Fibroblast of skin of right biceps (primary cell): ENCODE data around the gene DOK4.

Experiments used
- DNase-seq: peaks from one replicate; pipeline ENCODE4 v3.0.0-alpha.2; 2013

Gene DOK4

DNA sequence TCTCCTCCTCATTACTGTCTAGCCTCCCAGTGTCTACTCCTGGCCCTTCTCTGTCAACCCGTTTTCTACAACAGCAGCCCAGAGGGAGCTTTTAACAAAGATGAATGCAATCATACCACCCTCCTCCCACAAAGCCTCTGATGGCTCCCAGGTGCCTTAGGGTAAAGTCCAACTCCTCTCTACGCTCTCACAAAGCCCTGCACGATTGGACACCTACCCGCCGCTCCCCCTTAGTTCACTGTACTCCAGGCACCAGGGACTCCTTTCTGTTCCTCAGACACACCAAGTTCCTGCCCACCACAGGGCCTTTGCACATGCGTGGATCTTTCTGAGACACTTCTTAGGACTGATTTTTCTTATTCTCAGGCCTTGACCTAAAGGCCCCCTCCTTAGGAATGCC is 32.6 kb upstream of the DOK4 start:
- no peak for DNase-seq

DNA sequence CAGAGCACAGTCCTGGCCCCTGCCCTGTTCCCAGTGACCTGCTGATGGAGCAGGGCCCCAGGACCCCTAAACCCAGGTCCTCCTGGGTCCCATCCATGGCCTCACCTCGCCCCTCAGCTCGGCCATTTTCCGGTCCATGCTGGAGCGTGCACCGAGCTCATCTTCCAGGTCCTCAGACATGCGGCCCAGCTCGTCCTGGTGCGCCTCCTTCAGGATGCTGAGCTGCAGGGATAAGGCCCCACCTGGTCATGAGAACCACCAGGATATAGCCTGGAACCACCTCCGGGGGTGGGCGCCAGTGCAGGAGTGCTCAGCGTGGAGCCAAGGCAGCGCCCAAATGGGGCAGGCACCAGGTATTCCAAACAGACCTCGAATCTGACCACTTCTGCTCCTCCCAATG is 32.2 kb upstream of the DOK4 start:
- no peak for DNase-seq

DNA sequence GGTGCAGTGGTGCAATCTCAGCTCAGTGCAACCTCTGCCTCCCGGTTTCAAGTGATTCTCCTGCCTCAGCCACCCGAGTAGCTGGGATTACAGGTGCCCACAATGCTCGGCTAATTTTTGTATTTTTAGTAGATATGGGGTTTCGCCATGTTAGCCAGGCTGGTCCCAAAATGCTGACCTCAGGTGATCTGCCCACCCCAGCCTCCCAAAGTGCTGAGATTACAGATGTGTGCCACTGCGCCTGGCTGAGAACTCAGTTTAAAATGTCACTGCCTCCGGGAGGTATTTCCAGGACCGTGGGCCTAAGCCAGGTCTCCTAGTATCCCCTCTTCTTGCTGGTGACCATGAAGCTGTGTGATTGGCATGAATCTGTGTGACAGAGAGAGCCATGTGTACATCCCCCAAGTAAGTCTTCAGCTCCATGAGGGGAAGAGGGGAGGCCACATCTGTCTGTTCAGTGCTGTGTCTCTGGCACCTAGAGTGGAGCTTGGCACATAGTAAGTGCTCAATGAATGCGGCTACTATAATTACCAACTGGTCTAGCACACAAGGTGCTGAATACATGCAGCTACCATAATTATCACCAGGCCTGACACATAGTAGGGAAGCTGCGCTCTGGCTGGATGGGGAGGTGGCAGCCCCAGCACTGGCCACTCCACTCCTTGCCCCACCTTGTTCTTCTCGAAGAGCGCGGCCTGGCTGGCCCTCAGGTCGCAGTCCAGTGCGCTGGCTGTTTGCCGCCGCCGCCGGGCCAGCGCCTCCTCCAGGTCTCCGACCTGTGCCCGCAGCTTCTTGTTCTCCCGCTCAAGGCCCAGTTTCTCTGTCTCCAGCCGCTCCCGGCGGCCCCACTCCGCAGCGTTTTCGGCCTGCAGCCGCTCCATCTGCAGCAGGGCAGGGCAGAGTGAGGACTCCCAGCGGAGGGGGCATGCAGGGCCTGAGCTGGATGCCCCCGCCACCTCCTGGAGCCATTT is 31.4 kb upstream of the DOK4 start:
- no peak for DNase-seq

DNA sequence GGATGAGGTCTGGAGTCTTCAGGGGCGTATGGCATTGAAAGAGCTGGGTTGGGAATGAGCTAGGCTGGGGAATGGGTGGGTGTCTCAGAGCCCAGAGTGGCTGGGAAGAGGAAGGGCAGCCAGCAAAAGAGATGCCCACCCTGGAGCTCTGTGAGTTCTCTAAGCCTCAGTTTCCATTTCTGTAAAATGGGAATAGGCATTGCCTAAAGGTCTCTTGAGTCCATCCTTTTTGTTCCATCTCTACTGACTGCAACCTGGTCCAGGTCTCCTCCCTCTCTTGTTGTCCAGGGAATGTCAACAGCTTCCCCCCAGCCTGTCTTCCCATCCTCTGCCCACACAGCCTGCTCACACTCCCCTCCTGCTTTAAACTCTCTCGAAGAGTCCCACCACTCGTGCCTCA is 30.5 kb upstream of the DOK4 start:
- DNase-seq: no peak

DNA sequence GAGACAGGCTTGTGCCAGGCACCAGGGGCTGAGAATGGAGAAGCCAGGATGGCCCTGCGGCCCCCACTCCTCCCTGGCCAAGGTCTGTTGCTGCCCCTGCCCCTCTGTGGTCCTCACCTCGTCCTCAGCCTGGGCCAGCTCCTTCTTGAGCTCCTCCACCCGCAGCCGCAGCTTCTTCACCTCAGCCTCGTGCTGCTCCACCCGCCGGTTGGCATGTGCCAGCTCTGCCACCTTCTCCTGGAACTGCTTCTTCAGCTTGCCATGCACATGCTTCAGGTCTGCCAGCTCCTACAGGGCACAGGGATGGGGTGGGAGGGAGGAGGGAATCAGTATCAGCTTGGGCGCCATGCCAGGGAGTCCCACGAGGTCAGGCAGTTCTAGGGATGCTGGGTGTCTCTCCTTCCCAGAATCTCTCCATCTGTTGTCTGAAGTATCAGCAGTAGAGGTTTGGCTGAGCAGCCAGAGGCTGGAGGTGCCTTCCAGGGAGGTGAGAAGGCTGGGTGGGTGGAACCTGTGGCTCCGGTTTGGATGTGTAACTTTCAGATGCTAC is 30.0 kb upstream of the DOK4 start:
- no peak for DNase-seq

DNA sequence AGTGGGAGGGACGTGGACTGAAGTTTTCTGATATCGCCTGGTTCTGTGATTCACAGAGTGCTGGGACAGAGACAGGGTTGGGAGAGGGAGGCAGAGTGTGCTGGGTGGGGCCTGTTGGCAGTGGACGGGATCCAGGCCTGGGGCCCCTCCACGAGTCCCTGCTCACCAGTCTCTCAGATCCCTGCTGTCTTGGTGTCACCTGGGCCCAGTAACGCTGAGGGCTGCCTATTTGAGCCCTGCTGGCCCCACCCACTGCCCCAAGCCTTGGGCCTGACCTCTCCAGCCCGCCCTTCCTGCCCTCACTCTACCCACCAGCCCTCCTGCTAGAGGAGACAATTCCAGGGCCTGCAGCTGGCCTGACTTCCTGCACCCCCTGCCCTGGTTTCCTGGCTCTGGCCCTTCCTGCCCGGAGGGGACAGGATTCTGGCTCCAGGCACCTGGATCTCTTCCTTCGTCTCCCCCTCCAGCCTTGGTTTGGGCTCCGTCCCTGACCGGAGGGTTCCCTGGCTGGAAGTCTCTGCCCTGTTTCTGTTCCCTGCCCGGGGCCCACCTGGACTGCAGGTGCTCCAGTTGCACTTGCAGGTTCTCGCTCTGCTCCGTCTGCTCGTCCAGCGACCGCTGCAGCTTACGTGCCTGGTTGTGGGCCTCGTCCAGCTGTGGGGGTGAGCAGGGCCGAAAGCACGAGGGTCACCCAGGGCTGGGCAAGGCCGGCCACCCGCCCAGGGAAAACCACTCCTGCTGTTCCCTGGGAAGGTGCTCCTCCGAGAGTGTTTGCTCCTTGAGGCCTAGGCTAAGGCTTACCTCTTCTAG is 28.7 kb upstream of the DOK4 start:
- DNase-seq: no peak

DNA sequence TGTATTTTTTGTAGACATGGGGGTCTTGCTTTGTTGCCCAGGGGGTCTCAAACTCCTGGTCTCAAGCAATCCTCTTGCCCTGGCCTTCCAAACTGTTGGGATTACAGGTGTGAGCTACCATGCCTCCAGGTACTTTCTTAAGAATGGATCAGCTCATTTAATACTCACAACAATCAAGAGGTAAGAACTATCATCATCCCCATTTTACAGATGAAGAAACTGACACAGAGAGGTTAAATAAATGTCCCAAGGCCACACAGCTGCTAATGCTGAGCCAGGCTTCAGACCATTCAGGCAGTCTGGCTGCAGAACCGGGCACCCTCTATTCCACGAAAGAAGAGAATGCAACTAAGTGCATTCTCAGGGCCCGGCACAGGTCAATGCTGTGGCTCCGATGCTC is 28.1 kb upstream of the DOK4 start:
- DNase-seq: no peak

DNA sequence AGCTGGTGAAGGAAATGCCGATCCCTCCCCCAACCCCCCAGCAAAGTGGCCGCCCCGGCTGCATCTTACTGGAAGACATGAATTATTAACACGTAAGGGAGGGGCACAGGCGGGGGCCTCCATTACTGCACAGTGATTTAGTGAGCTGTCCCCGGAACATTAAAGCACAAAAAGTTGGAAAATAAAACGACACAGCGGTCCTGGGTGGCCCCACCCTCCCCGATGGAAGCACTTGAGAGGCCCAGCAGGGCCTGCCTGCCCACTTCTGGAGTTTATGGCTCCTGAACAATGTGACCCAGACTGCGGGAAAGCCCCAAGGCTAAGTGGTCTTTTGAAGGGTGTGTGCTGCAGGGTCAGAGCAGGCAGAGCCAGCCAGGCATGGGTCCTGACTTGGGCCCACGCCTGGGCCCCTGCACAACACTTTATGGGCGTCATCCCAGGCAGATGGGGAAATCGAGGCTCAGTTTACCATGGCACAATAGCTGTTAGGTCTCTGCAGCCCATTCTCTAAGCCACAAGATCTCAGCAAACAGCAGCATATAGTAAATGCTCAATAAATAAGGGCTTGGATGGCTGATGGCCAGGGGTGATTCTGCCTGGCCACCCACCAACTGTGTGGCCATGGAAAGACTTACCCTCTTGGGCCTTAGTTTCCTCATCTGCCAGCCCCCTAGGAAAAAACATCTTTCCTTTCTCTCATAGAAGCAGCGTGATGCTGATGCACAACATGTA is 27.2 kb upstream of the DOK4 start:
- DNase-seq: peak; percentile 20

DNA sequence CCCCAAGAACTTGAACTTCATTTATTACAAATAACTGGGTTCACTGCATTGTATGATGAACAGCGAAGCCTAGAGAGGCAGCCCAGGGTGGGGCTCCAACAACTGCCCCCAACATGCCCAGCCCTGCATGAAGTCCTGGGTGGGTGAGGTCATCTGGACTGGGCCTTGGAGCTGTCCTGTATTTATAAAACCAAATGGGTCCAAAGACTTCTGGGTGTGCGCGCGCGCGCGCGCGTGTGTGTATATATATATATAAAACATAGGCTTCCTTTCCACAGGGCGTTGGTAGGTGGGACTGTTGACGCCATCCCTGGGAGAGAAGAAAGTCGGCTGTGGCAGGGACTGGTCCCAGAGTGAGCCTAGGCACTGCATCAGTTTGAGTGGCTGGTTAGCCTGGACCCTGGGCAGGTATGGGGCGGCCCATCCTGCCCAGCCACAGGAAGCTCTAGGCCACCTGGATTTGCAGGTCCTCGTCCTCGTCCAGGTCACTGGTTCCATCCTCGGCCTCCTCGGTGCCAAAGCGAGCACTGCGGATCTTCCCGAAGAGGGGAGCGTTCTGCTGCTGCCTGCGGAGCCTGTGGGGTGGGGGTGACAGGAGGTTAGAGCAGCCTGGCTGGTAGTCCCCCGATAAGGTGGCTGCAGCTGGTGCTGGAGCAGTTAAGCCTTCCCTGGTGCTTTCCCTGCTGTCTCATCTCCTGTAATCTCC is 26.2 kb upstream of the DOK4 start:
- DNase-seq: no peak

DNA sequence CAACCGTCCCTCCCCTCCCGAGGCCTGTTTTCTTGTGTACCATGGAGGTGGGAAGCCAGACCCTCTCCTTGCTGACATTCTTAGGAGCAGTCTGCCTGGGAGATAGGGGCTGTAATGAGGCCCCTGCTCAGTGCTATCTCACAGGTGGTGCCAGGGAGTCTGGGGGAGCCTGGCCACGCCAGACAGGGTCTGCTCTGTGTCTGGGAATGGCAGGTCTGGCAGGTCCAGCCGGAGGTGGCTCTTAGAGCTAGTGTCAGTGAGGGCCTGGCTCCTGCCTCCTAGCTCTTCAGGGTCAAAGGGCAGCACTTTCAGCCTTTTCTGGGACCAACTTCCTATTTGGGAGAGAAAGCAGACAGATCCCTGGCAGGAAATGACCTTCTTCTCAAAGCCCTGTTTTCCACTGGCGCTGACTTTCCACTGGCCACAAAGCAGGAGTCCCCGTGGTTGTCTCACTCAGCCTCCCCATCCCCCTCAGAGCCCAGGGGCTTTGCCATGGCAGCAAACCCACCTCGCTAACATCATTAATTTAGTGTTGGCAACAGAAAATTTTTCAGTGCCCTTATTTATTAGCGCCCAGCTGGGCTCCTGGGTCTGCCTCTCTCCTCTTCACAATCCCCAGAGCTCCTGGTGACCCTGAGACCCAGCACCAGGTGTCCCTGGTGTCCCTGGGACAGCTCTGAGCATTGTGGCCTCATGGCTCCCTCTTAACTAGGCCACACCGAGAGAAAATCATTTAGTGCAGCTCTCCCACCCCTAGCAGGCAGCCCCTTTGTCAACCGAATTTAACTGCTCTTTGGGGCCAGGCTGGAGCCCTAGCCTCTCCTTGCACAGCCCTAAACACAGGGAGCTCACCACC is 24.0 kb upstream of the DOK4 start:
- no peak for DNase-seq

DNA sequence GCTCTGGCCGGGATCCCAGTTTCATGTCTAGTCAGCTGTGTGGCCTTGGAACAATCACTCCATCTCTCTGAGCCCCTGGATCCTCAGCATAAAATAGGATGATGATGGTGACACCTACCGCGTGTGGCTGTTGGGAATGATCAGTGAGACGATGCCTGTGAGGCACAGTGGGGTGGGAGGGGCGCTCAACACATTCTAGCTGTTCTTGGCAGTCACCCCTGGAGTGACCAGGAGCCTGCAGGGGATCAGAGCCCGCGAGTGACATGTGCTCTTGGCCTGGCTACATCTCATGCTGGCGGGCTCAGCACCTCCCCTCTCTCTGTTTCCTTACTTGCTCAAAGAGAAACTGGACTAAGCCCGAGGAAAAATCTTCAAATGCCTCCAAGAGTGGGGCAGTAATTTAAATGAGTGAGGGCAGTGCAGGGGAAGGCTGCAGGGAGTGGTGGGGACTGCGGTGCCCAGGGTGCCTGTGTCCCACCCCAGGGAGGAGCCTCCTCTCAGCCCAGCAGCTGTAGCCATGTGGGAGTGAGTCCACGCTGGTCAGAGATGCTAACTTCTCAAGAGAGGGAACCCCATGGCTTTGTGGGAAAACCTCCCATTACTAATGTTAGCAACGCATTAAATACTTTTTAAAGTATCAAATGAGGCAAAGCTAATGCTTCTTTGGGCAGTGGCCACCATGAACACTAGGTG is 23.1 kb upstream of the DOK4 start:
- no peak for DNase-seq

DNA sequence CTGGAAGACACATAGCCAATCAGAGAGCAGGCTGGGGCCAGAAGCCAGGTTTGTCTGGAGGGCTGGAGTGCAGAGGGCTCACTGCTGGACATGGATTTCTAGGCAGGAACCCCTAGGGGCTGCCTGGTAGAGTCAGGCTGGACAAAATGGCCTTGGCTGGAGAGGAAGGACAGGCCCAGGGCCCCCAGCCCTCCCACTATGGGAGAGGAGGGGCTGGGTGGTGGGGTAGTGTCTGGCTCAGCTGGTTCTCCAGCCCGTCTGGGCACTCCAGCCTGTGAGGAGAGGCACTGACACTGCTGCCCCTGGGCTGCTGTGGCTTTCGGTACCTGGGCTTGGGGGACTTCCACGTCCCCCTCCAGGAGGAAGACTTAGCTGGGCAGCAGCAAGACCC is 21.7 kb upstream of the DOK4 start:
- DNase-seq: no peak

DNA sequence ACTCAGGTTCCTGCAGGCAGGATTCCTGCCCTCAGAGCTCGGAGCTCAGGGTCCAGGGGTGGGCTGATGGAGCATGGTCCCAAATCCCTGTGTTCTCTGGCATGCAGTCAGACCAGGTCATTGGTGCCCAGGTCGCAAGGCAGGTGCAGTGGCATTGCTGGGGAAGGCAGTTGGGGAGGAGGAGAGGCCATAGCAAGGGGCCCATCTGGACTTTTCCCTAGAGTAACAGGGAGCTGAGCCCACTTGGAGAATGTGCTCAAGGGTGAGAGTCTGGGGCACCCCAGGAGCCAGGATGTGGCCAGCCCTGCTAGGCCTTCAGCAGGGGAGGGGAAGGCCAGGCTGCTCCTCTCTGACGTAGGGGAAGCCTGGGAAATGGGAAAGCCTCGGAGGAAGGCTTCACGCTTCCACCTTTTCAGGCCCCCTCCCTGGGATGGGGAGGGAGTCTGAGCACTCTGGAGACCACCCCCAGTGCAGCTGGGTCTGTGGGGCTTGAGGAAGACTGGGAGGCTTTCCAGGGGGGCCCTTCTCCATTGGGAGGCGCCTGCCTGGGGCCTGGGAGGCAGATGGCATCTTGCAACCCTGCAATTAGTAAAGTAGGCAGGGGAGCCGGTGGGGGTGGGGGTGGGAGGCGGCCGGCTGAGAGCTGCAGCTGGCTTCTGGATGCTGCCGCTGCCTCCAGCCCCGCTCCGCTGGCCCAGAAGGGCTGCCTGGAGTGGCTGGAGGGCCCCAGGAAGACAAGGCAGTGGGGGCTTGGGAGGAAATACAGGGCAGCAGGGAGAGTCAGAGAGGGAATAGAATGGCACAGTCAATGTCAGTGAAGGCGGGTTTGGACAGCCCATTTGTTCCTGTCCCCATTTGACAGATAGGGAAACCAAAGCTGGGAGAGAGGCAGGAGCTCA is 21.1 kb upstream of the DOK4 start:
- DNase-seq: no peak

DNA sequence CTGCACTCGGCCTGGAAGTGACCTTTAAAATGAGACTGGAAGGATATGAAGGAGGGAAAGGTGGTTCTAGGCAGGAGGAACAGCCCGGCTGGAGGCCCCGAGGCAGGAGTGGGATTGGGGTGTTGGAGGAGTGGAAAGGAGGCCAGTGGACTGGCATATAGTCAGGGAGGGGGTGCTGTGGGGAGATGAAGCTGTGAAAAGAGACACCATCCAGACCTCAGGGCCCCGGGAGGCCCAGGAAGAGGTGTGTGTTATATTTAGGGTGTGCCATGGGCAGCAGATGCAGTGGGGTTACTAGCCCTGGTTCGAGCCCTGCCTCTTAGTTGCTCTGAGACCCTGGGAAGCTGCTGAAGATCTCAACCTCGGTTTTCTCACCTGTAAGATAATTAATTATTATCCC is 18.9 kb upstream of the DOK4 start:
- no peak for DNase-seq

DNA sequence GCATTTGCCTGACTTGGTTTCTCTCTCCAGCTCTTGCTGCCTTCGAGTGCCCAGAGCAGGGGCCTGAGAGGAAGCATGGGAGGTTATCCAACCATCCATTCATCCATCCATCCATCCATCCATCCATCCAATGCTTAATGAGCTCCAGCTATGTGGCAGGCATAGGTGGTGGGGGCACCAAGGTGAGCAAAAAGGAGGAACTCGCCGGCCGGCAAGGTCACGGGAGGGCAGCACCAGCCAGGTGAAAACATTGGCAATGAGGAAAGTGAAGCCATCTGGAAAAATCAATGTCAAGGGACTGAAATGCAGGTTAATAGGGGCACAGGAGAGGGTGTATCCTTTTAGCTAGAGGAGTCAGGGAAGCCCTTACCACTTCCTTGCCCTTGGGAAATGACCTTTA is 18.2 kb upstream of the DOK4 start:
- DNase-seq: no peak

DNA sequence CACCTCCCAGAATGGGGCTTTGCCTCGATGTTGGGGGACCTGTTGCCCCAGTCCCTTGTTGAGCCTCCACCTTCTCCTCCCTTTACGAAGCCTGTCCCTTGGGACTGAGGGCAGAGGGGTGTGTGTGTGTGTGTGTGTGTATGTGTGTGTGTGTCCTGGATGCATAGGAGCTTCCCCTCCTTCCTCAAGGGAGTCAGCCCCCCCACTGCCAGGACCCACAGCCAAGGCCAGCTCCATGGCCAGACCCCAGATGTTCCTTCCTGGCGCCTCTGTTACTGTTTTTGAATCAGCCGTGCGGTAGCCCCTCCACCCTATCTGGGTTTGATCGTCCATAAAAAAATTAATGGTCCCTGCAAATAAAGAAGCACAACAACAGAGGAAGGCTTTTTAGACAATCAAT is 17.7 kb upstream of the DOK4 start:
- no peak for DNase-seq

DNA sequence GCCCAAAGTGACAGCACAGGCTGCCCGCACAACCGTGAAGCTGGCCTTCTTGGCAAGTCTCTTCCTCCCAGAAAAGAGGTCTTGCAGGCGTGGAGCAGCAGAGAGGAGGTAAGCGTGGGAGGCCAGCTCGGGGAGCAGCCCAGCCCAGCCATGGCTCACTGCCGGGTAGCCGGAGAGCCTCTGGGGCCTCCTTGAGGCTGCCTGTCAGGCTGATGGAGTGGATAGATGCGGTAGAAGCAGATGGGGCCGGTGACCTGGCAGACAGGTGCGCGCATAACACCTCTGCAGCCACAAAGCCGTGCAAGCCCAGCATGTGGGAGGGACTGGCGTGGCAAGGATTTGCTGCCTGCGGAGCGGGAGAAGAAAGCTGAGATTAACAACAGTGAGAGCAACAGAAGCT is 17.1 kb upstream of the DOK4 start:
- no peak for DNase-seq

DNA sequence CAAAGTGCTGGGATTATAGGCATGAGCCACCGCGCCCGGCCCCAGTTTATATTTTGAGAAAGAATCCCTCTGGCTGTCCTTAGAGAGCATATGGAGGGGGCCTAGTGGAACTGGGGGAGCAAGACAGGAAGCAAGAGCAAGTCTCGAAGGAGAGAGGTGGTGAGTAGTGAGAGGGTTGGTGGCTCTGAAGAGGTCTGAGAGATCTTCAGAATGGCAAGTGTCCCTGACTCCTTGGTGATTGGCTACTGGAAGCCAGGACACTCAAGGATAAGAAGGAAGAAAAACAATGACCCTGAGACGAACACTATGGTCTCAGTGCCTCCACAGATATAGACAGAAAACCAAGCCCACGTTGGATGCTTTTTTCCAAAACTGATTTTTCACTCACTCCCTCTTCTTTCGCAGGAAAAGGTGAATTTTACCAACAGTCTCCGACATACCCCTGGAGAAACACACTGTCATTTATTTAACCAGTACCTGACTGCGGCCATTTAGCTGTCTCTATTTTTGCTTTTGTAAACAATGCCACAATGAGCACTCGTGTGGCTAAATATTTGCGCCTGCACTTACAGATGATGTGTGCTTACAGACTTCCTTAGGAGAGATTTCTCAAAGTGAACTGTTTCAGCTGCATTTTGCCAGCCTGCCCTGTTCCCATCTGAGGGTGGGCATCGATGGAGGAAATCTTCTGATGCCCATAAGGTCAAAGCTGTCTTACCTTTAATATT is 15.9 kb upstream of the DOK4 start:
- no peak for DNase-seq

DNA sequence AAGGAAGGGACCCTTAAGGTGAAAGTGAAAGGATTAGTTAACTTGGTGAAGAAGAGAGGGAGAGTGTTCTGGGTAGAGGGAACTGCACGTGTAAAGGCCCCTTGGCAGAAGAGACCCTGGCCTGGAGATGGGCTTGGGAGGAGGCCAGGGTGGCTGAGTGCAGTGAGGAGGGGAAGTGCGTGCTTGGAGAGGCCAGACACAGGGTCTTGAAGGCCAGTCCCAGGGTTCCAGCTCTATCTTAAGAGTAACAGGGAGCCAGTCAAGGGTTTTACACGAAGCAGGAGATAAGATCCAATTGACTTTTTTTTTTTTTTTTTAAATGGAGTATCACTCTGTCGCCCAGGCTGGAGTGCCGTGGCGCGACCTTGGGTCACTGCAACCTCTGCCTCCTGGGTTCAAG is 15.2 kb upstream of the DOK4 start:
- no peak for DNase-seq
